NCI-H1694 treated with DMSO at 0.1 percent for 48 hours (cell line): ENCODE results near the gene CACNA1I.

ENCODE experiments used
- DNase-seq: peaks from one replicate; lab custom pipeline; 2025; lab: John Stamatoyannopoulos, UW

Gene CACNA1I

GRCh38 chr22:39651053-39651996, 80.8 kb downstream of the CACNA1I start:
- no peak for DNase-seq

GRCh38 chr22:39652990-39653786, 82.6 kb downstream of the CACNA1I start:
- DNase-seq = no peak

- DNase-seq = no peak
Observed at GRCh38 chr22:39653787-39654077, 83.2 kb downstream of the CACNA1I start.

- no peak for DNase-seq
Observed at GRCh38 chr22:39654131-39654926, 83.8 kb downstream of the CACNA1I start.

DNA sequence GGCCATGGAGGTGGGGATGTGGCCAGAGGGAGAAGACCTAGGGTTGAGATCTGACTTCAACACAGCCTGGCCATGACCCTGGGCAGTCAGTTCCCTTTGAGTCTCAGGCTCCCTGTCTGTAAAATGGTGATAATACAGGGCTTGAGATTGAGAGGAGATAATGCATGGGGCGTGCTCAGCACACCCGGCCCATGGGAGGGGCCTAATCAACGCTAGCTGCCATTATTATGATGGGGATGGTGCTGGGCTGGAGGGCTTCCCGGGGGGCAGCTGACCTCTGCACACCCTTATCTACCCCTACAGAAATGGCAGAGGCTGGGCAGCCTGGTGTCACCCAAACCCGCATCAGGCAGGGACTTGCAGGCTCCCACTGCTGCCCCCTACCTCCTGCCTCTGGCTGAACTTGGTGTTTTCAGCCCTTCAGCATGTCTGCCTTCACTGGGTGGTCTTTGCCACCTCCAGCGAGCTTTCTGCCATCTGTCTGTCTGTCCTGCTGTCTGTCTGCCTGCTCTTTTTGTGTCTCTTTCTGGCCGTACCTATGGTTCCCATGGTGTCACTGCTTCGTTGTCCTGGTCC, 84.5 kb downstream of the CACNA1I start:
- peak; percentile 3 for DNase-seq

DNA sequence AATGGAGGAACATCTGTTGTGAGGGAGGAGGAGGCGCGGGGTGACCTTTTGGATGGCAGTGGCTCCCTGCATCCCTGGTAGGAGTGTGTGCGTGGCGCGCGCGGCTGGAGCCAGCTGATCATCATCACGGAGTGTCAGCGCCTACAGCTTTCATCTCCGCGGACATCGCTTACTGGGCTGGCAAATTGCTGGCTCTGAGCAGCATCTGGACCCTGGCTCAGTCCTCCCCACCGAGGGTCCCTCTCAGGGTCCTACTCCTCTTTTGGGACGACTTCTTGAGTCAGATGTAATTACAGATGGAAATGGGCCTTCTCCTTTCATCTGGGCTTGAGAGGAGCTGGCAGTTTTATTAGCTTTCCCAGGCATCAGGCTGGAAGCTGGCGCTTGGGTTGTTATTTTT, 85.3 kb downstream of the CACNA1I start:
- peak; percentile 29 for DNase-seq

- no peak for DNase-seq
Observed at GRCh38 chr22:39656495-39657490, 86.2 kb downstream of the CACNA1I start.

GRCh38 chr22:39658367-39658766, 87.8 kb downstream of the CACNA1I start:
- DNase-seq = no peak

DNA sequence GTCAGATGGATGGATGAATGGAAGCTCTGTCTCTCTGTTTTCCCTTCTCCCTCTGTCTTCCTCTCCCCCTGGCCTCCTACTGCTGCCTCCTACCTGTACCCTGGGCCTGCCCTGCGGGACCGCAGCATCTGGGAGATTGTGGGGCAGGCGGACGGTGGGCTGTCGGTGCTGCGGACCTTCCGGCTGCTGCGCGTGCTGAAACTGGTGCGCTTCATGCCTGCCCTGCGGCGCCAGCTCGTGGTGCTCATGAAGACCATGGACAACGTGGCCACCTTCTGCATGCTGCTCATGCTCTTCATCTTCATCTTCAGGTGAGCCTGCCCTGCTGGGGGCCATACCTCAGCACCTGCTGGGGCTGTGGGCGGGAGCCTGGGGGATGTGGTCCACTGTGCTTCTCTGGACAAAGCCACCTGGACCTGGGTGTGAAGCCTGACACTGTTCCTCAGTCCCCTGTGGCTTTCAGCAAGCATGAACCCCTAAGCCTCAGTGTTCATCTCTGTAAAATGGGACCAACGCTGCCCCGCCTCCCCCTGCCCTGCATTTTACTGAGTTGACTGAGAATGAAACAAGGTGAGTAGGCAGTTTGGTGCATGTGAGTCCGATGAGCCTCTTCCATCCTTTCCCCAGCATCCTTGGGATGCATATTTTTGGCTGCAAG, 88.4 kb downstream of the CACNA1I start:
- no peak for DNase-seq

GRCh38 chr22:39661501-39661841, 90.9 kb downstream of the CACNA1I start:
- no peak for DNase-seq

DNA sequence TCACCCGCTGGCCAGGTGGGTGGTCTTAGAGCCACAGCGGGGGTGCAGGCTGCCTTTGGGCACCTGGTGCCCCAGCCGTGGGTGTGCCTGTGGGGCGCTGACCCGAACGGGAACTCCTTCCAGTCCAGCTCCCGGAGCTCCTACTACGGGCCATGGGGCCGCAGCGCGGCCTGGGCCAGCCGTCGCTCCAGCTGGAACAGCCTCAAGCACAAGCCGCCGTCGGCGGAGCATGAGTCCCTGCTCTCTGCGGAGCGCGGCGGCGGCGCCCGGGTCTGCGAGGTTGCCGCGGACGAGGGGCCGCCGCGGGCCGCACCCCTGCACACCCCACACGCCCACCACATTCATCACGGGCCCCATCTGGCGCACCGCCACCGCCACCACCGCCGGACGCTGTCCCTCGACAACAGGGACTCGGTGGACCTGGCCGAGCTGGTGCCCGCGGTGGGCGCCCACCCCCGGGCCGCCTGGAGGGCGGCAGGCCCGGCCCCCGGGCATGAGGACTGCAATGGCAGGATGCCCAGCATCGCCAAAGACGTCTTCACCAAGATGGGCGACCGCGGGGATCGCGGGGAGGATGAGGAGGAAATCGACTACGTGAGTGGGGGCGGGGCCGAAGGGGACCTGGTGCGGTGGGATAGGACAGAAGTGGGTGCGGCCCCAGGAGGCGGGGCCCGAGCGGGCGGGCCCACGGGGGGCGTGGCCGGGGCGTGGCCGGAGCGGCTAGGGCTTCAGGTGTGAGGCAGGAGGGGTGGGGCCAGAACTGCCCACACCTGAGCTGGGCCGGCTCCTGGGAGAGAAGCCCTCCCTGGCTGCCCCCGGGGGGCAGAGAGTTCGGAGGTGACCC, 91.5 kb downstream of the CACNA1I start:
- DNase-seq = no peak

- no peak for DNase-seq
Observed at GRCh38 chr22:39662686-39663052, 92.1 kb downstream of the CACNA1I start.

GRCh38 chr22:39663751-39664150, 93.2 kb downstream of the CACNA1I start:
- DNase-seq = no peak

DNA sequence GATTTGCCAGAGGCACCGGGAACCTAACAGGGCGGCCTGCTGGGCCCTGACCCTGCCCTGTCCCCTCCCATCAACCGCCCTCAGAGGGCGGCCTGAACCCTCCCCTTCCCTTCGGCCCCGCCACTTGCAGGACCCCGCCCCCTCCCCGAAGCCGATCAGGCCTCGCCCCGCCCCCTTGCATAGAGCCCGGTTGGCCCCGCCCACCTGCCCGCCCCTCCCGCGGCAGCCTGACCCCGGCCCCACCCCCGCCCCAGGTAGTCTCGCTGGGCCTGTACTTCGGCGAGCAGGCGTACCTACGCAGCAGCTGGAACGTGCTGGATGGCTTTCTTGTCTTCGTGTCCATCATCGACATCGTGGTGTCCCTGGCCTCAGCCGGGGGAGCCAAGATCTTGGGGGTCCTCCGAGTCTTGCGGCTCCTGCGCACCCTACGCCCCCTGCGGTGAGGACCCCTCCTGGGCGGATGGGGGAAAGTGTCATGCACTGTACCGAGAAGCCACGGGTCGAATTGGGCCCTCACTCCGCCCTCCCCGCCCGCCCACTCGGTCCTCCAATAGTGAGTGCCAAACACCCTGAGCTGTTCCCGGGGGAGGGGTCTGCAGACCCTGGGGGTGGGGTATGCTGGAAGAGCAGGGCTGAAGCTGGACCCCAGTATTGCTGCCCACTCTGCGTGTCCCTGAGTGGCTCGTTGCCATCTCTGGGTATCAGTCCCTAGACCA, 94.1 kb downstream of the CACNA1I start:
- no peak for DNase-seq

DNA sequence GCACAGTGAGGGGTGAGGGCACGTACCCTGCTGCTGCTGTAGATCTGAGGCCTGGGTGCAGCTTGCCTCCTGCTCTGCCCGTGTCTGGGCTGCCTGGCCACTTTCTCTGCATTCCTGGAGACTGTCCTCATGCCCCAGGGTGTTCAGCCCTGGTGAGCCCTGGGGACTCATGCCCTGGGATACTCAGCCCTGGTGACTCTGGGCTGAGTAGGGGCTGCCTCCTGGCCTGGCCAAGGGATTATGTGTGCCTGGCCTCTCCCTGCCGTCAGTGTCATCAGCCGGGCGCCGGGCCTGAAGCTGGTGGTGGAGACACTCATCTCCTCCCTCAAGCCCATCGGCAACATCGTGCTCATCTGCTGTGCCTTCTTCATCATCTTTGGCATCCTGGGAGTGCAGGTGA, 94.7 kb downstream of the CACNA1I start:
- no peak for DNase-seq

GRCh38 chr22:39665661-39666431, 95.3 kb downstream of the CACNA1I start:
- DNase-seq = no peak

- DNase-seq = no peak
Observed at GRCh38 chr22:39666495-39666894, 95.9 kb downstream of the CACNA1I start.

DNA sequence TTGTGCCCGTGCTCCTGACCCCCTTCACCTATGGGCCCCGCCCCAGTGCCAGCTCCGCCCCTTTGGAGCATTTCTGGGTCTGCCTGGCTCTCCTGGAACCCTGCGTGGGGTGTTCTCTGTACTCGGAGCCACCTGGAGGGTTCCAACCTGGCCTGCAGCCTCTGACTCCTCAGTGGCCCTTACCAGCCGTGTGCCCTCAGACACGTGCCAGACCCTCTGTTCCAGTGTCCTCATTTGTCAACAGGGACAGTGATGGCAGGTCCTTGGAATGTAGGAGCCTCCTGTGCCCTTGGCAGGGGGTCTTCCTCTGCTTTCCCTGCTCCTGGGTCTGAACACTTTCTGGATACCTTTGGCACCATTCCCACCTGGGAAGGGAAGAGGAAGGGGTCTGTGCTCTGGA, 96.4 kb downstream of the CACNA1I start:
- no peak for DNase-seq
